Activated T-helper 17 cell treated with anti-CD3 and anti-CD28 coated beads, Interleukin-2, amount 50 U/mL, for 72 hours (primary cell): ENCODE measurements around the gene C1R. TPM values are rescaled to one million over a fixed set of nuclear protein-coding genes. Genes with fewer than 3 reads are reported as not detected.

ENCODE experiments used
- ATAC-seq: fragments of 150-1000 bp; cut with Tn5 transposase; replicated peaks from 2 replicates; pipeline ENCODE4 v1.10.0; 2021; ENCODE audit warnings: mild to moderate bottlenecking, moderate library complexity
- H3K27ac Mint-ChIP-seq: one replicate; pipeline ENCODE4 v1.8.0; 2022; ENCODE audit warnings: mixed read lengths
- H3K27me3 Mint-ChIP-seq: one replicate; pipeline ENCODE4 v1.8.0; 2022; ENCODE audit warnings: mixed read lengths
- H3K36me3 Mint-ChIP-seq: one replicate; pipeline ENCODE4 v1.8.0; 2022; ENCODE audit warnings: low read depth, mild to moderate bottlenecking, mixed read lengths
- H3K4me1 Mint-ChIP-seq: one replicate; pipeline ENCODE4 v1.8.0; 2022; ENCODE audit warnings: mixed read lengths
- H3K4me3 Mint-ChIP-seq: one replicate; pipeline ENCODE4 v1.8.0; 2022; ENCODE audit warnings: mild to moderate bottlenecking, mixed read lengths
- H3K9me3 Mint-ChIP-seq: one replicate; pipeline ENCODE4 v1.8.0; 2022; ENCODE audit warnings: mixed read lengths
- total RNA-seq, 2 donors: library from RNA; stranded (reverse); gene quantifications; one replicate each; pipeline ENCODE4 v1.2.3, GENCODE V29; 2022

C1R gene
- total RNA-seq: 1 to 10 TPM; 3.2 to 3.3 TPM

GRCh38 chr12:7092229-7092985 lies at the start of gene C1R:
TSS of gene C1R (minus strand) at chr12:7092445. CDS start at chr12:7092388, 57 bp downstream.
- Mint-ChIP-seq H3K9me3 (no peaks in the 10 kb centered on the region), H3K27me3 (peaks cover 5% of the 10 kb centered on the region), H3K4me1 (no peaks in the 10 kb centered on the region), H3K27ac (peak within 1 kb of the TSS; percentile 79), H3K36me3 (no peaks in the 10 kb centered on the region), H3K4me3 (peak within 1 kb of the TSS; percentile 84)
- peak; percentile 82 for ATAC-seq

- peaks cover 82% of the 10 kb centered on the region for H3K36me3 Mint-ChIP-seq
- H3K27ac Mint-ChIP-seq: peak overlapping the region; percentile 61
- no peak for ATAC-seq
- H3K4me3 Mint-ChIP-seq: no peak overlapping the region
- H3K4me1 Mint-ChIP-seq: peaks cover 5% of the 10 kb centered on the region
- no peaks in the 10 kb centered on the region for H3K27me3 Mint-ChIP-seq
- no peaks in the 10 kb centered on the region for H3K9me3 Mint-ChIP-seq
Measured at GRCh38 chr12:7141351-7142005, 49.2 kb upstream of the C1R start.

- Mint-ChIP-seq H3K27me3 (no peaks in the 10 kb centered on the region), H3K4me3 (no peak overlapping the region), H3K9me3 (no peaks in the 10 kb centered on the region), H3K4me1 (peaks cover 5% of the 10 kb centered on the region), H3K36me3 (peaks cover 82% of the 10 kb centered on the region), H3K27ac (no peak overlapping the region)
- ATAC-seq: no peak
Measured at GRCh38 chr12:7139200-7139599, 47.0 kb upstream of the C1R start.

- H3K9me3 Mint-ChIP-seq: no peaks in the 10 kb centered on the region
- peaks cover 82% of the 10 kb centered on the region for H3K36me3 Mint-ChIP-seq
- ATAC-seq: no peak
- H3K4me3 Mint-ChIP-seq: no peak overlapping the region
- peaks cover 5% of the 10 kb centered on the region for H3K4me1 Mint-ChIP-seq
- H3K27ac Mint-ChIP-seq: no peak overlapping the region
- H3K27me3 Mint-ChIP-seq: no peaks in the 10 kb centered on the region
Measured at GRCh38 chr12:7137908-7138307, 45.7 kb upstream of the C1R start.

- H3K4me1 Mint-ChIP-seq: peaks cover 9% of the 10 kb centered on the region
- no peak overlapping the region for H3K27ac Mint-ChIP-seq
- ATAC-seq: no peak
- no peaks in the 10 kb centered on the region for H3K27me3 Mint-ChIP-seq
- no peaks in the 10 kb centered on the region for H3K9me3 Mint-ChIP-seq
- H3K4me3 Mint-ChIP-seq: no peak overlapping the region
- H3K36me3 Mint-ChIP-seq: peaks cover 70% of the 10 kb centered on the region
Measured at GRCh38 chr12:7136676-7137075, 44.4 kb upstream of the C1R start.

GRCh38 chr12:7136071-7136470 lies 43.8 kb upstream of the C1R start:
- no peak for ATAC-seq
- H3K27me3 Mint-ChIP-seq: no peaks in the 10 kb centered on the region
- no peak overlapping the region for H3K4me3 Mint-ChIP-seq
- no peaks in the 10 kb centered on the region for H3K9me3 Mint-ChIP-seq
- H3K36me3 Mint-ChIP-seq: peaks cover 64% of the 10 kb centered on the region
- no peak overlapping the region for H3K27ac Mint-ChIP-seq
- peaks cover 15% of the 10 kb centered on the region for H3K4me1 Mint-ChIP-seq

- H3K36me3 Mint-ChIP-seq: peaks cover 56% of the 10 kb centered on the region
- no peak overlapping the region for H3K27ac Mint-ChIP-seq
- no peak overlapping the region for H3K4me3 Mint-ChIP-seq
- H3K9me3 Mint-ChIP-seq: no peaks in the 10 kb centered on the region
- H3K27me3 Mint-ChIP-seq: no peaks in the 10 kb centered on the region
- H3K4me1 Mint-ChIP-seq: peaks cover 17% of the 10 kb centered on the region
- ATAC-seq: no peak
Measured at GRCh38 chr12:7134396-7135166, 42.3 kb upstream of the C1R start.

GRCh38 chr12:7131502-7131866 lies 39.2 kb upstream of the C1R start:
- H3K36me3 Mint-ChIP-seq: peaks cover 30% of the 10 kb centered on the region

GRCh38 chr12:7130701-7131501 lies 38.7 kb upstream of the C1R start:
- no peaks in the 10 kb centered on the region for H3K9me3 Mint-ChIP-seq
- peak overlapping the region; percentile 97 for H3K4me3 Mint-ChIP-seq
- no peaks in the 10 kb centered on the region for H3K27me3 Mint-ChIP-seq
- peaks cover 24% of the 10 kb centered on the region for H3K36me3 Mint-ChIP-seq
- ATAC-seq: peak; percentile 61
- H3K4me1 Mint-ChIP-seq: peaks cover 25% of the 10 kb centered on the region
- peak overlapping the region; percentile 90 for H3K27ac Mint-ChIP-seq

More at GRCh38 chr12:7131502-7131866, 39.2 kb upstream of the C1R start:
- peak; percentile 27 for ATAC-seq
- Mint-ChIP-seq H3K9me3 (no peaks in the 10 kb centered on the region), H3K27ac (peak overlapping the region; percentile 90), H3K4me1 (peaks cover 25% of the 10 kb centered on the region), H3K4me3 (peak overlapping the region; percentile 97), H3K27me3 (no peaks in the 10 kb centered on the region)

- Mint-ChIP-seq H3K27me3 (no peaks in the 10 kb centered on the region), H3K36me3 (peaks cover 16% of the 10 kb centered on the region), H3K9me3 (no peaks in the 10 kb centered on the region), H3K4me1 (peaks cover 29% of the 10 kb centered on the region), H3K4me3 (peak within 1 kb of the TSS; percentile 97), H3K27ac (peak within 1 kb of the TSS; percentile 90)
- ATAC-seq: peak; percentile 88
Measured at GRCh38 chr12:7129872-7130691, 37.8 kb upstream of the C1R start, which contains the start of gene CLSTN3. TSS of gene CLSTN3 (plus strand) at chr12:7130371. CDS start at chr12:7130649, 278 bp downstream.

- H3K27ac Mint-ChIP-seq: peak overlapping the region; percentile 90
- peaks cover 29% of the 10 kb centered on the region for H3K4me1 Mint-ChIP-seq
Measured at GRCh38 chr12:7129287-7129871, 37.1 kb upstream of the C1R start.

GRCh38 chr12:7128681-7129286 lies 36.5 kb upstream of the C1R start, which contains the start of gene RBP5:
TSS of gene RBP5 (minus strand) at chr12:7128889. CDS start at chr12:7128775, 114 bp downstream.
- ATAC-seq: no peak
- H3K27ac Mint-ChIP-seq: peak within 1 kb of the TSS; percentile 90

More at GRCh38 chr12:7129287-7129871, 37.1 kb upstream of the C1R start:
- no peaks in the 10 kb centered on the region for H3K9me3 Mint-ChIP-seq
- no peak for ATAC-seq
- peak overlapping the region; percentile 97 for H3K4me3 Mint-ChIP-seq
- H3K36me3 Mint-ChIP-seq: peaks cover 14% of the 10 kb centered on the region
- no peaks in the 10 kb centered on the region for H3K27me3 Mint-ChIP-seq

More at GRCh38 chr12:7128681-7129286, 36.5 kb upstream of the C1R start, which contains the start of gene RBP5:
- peak within 1 kb of the TSS; percentile 97 for H3K4me3 Mint-ChIP-seq
- peaks cover 10% of the 10 kb centered on the region for H3K36me3 Mint-ChIP-seq
- no peaks in the 10 kb centered on the region for H3K27me3 Mint-ChIP-seq
- H3K9me3 Mint-ChIP-seq: no peaks in the 10 kb centered on the region
- H3K4me1 Mint-ChIP-seq: peaks cover 29% of the 10 kb centered on the region
